Retina (tissue), 1 donor: ENCODE data around the gene DDIT4L.
"Not testable (repeated sequence)": the region's sequence is repeated elsewhere in the genome, so short reads cannot be mapped to it uniquely, and the experiment has no call there.

Experiments
- DNase-seq: peaks from one replicate; pipeline ENCODE4 v3.0.0-alpha.2; 2016

The DDIT4L gene

DNA sequence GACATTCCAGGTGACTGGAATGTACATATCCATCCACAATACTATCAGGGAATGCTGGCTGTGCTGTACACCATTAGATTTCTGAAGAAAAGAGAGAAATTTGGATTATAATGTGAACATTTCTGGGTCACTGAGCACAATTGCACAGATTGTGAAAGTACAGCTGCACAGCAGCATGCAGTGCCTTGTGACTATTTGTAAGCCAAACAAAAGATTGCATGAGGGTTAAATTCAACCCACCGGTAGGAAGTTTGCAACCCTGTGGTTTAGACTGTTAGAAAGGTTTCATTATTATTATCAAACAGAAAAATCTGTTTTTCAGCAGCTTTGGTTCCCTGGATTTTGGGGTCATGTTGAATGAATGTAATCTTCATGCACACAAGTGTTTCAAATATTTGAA, 24.5 kb downstream of the DDIT4L start:
- DNase-seq: no peak

DNA sequence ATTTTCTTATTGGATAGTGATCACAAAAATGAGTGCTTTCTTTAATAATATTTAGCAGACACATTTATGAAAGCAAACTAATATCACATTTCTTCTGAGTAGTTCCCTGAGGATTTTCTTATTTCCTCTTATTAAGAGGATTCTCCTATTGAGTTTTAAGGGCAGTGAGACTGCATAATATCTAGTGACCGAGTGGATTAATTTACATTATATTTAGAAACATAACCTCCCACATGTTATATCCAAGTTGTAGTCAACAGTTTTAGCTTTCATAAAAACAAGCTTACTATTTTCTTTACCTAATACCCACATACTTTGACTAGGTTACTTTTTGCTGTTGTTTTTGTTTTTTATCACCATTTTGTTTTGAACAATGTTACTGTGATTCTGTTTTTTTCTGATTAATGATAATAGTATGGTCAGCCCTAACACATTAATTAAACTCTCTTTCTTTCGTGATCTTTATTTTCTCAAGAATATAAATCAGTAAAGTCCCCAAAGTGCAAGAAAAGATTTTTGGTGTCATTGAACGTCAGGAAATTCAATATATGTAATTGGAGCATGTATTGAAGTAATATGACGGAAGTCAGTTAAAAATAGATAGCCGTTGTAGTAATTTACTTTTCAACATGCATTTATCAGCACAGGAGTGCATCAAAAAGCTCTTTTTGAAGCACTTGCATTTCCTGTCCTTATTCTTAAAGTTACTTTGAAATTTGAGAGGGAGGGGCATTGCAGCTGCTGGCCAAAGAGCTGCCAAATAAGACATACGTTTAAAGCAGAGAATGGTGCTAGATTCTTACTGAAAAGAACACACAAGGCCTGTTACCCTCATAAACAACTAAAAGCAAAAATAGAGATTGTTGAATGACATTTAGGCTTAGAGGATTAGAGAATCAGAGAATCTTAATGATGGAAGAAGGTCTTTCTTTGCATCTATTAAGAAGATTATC, 25.2 kb downstream of the DDIT4L start:
- no peak for DNase-seq

DNA sequence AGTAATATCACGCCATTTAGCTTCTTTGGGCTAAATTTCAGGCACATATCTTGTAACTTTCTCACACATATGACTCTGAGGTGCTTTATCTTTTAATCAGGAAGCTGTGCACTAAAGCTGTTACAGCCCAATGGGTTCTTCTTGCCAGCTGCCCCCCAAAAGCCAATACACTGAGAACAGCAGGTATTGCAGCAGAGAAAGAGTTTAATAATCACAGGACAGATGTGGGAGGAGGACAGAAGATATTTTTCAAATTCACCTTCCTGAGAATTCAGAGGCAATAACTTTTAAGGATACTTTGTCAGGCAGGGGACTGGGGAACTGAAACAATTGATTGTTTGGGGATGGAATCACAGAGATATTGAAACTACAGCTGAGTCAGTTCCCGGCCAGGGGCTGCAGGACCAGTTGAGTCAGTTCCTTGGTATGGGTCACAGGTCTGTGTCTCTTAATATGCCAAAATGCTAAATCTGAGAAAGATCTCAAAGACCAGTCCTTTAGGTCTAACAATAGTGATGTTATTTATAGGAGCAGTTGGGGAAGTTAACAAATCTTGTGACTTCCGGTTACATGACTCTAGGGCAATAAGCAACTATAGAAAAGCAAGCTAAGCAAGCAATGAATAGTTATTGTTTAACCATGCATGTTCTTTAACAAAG, 28.1 kb downstream of the DDIT4L start:
- no peak for DNase-seq

DNA sequence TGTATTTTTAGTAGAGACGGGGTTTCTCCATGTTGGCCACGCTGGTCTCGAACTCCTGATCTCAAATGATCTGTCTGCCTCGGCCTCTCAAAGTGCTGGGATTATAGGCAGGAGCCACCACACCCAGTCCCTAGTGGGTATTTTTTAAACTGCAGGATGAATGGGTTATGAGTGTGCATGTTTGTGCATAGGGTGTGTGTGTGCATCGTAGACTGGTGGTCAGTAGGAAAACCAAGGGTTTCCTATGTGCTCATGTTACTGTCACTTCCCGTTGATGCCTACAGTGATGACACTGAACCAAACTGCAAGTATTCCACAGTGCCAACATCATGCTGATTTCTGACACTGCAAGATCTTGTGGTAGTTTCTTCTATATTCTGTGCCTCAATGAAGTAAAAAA, 41.1 kb downstream of the DDIT4L start:
- DNase-seq: no peak

DNA sequence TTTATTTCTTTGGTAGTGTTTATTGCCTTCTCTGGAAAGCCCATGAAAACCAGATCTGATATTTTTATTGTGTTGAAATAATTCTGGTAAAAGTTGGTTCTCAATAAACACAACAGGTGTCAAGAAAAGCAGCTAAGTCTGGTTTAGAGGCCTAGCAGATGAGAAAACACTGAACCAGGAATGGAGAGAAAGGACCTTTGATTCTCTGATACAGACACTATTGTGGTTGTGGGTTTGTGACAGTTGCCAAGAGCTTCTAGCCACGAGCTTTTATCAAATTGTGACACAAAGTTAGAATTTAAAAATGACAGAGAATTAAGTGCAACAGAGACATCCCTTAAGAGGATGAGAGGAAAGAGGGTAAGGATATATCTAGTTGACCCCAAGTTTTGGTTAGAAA, 42.6 kb downstream of the DDIT4L start:
- DNase-seq: no peak

DNA sequence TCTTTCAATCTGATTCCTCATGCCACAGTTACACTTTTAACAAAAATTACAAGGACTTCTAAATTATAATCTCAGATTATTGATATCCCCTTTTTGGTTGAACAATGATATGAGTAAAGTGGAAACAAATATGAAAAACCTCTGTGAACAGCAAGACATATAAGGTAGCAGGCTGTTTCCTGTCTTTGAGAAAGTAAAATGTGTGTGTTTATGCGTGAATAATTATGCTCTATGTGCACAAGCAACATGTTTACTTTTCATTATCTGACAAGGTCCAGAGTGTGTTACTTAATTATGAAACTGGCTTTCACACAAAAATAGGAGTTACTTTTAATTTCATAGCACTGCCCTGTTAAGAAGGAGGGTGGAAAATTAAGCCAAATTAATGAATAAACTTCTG, 43.1 kb downstream of the DDIT4L start:
- DNase-seq: no peak

DNA sequence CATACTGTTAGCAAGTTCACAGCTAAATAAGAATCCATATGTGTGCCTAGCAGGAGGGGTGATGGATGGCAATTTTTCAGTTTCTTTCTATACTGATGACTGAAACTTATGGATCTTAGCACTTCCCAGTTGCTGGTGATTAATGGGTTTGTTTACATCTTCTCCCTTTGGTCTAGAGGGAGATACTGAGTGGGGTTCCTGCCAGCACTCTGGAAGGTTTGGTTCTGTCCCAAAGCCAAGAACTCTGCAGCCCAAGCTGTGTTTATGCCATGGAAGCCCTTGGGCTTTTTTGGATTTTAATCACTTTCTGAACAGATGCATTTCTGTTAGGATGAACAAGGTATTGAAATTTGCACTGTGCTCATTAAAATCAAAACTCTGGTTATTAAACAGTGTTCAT, 43.5 kb downstream of the DDIT4L start:
- DNase-seq: no peak

DNA sequence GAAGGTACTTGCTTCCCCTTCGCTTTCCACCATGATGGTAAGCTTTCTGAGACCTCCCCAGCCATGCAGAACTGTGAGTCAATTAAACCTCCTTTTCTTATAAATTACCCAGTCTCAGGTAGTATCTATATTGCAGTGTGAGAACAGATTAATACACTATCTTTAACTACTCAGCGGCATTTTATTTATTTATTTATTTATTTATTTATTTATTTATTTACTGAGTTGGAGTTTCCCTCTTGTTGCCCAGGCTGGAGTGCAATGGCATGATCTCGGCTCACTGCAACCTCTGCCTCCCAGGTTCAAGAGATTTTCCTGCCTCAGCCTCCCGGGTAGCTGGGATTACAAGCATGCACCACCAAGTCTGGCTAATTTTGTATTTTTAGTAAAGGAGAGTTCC, 52.9 kb downstream of the DDIT4L start:
- DNase-seq: not testable (repeated sequence)
